Suppressor macrophage treated with lipopolysaccharide for 4 hours (primary cell): Measurements from ENCODE around the gene SERPINA1.
A peak's percentile ranks its signal among the peaks of the same experiment; 100 is the strongest.
"Not testable (repeated sequence)": the region's sequence is repeated elsewhere in the genome, so short reads cannot be mapped to it uniquely, and the experiment has no call there.

ENCODE experiments used
- DNase-seq: peaks from one replicate; pipeline ENCODE4 v3.0.0-alpha.2; 2020

Gene SERPINA1

DNA sequence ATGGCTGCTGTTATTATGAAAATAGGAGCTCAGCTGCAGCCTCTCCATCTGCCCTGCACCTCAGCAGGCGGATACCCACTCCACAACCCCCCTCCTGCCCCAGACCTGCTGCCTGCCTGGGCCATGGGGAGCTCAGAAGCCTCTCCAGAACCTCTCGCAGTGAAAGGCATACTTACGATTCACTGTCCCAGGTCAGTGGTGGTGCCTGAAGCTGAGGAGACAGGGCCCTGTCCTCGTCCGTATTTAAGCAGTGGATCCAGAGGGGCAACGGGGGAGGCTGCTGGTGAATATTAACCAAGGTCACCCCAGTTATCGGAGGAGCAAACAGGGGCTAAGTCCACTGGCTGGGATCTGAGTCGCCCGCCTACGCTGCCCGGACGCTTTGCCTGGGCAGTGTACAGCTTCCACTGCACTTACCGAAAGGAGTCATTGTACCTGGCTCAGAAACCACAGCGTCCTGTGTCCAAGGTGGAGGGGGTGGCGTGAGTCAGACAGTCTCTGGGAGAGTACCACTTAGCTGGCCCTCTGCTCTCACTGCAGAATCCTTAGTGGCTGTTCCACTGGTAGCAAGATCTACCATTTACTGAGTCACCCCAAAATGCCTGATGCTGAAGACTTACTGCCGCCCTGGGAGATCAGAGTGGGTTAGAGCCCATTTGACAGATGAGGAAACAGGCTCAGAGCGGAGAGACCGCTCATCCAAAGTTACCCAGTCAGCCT, at the start of gene SERPINA1:
TSS of gene SERPINA1 (minus strand) at position 219 of the 720 bp plus-strand sequence. CDS start 5,365 bp downstream, outside the sequence.
- DNase-seq = no peak

DNA sequence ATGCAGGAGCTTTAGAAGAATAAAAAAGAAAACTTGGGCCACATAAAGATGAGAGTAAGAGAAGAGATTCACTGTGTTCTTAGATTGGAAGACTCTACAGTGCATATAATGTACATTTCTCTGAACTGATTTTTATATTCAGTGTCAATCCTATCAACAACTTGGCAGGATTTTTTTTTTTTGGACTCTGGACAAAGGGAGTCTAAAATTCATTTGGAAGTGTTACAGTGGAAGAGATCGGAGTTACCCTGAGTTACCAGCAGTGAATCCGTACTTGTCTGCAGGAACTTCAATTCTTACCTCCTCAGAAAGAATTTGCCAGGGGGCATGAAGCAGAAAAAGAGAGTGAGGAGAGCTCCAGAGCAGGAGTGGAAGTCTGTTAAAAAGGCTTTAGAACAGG, 40.2 kb upstream of the SERPINA1 start:
- no peak for DNase-seq

DNA sequence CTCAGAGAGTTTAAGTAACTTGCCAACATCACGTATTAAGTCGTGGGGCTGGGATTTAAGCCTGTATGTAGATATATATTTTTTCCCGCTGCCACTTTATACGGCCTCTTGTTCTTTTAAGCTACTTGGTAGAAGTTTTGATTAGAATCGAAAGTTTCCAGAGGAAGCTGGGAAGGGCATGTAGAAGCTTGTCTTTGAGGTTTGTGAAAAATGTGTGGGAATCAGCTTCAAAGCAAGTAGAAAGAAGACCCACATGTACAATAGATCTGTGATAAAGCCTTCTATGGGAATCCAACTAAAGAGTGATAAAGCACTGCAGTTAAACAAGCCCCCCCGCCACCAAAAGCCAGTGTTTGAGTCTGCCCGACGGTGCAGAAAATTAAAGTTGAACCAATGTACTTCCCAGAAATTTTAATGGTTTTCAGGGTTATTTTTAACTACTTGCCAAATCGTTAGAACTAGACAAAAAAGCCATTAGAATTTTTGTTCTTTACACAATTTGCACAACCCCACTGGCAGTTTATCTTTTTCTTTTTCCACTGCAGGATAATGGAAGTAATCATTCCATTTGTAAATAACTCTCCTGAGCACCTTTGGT, 38.7 kb upstream of the SERPINA1 start:
- DNase-seq = no peak

DNA sequence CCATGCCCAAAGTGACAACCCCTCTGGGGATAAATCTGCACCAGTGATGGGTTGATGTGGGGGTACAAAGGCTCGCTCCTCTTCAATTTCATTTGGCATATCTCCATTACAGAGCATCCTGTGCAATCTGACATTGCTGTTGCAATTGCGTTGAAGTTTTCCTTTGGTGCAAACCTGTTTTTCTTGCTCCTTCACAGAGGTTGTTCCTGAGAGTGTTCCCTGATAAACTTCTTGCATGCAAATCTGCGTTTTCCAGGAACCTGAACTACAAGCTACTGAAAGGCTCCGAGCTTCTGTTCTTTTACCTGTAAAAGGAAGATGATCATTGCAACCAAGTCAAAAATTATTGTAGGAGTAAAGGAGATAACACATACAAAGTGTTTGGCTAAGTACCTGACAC, 38.1 kb upstream of the SERPINA1 start:
- no peak for DNase-seq

DNA sequence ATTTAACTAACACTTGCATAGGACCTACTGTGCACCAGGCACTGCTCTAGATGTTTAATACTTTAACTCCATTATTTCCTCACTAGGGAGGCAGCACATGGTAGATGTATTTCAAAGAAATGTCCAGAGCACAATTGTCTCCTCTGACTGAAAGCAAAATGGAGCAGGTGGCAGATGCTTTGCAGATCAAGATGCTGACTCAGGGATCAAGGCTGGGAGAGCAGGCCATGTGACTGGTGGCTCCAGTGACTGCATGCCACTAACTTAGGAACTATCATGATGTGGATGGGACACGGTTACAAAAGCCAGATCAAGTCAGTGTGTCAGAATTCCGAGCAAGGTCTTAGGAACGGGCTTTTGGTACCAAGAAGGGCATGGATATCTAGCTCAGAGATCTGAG, 36.0 kb upstream of the SERPINA1 start:
- DNase-seq = no peak

DNA sequence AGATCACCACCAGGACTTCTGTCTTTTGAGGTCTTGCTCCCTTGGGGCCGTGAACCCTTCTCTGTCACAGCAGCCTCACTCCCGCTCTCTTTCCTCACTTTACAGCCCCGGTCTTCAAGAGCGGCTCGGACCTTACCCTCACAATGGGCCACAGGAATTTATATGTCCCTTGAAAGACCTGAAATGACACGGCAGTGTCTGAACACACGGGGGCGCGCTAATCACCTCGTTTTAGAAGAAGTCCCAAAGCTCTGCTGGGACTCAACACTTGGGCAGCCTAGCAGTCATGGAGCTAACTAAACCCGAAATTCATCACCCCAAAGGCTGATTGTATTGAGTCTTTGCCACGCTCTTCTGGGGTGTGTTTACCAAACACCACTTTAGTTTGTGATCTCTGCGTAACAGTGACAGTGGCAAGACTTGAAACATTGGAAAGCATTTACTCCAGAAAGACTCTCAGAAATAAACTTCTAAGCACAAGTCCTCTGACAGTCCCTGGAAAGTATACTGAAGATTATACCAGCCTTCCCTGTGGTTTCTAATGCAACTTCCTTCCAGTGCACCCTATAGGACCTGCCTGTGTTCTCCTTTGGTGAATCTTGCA, 35.2 kb upstream of the SERPINA1 start:
- peak; percentile 83 for DNase-seq

DNA sequence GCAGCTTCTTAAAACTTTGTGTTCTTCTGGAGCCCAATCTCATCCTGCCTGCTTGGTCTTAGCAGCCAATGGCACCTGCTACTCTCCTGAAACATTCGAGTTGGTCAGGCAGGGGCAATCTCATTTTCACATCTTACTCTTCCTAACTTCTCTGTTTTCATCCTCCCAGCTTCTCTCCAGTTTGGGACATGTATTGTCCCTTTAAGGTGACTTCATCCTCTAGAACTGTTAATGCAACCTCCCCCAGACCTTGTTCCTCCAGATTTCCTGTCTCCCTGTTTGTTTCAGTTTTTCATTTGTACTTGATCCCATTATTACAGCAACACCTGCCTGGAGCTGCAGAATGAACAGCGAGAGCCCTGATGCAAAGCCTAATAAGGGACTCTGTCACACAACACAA, 32.9 kb upstream of the SERPINA1 start:
- DNase-seq = peak; percentile 19

DNA sequence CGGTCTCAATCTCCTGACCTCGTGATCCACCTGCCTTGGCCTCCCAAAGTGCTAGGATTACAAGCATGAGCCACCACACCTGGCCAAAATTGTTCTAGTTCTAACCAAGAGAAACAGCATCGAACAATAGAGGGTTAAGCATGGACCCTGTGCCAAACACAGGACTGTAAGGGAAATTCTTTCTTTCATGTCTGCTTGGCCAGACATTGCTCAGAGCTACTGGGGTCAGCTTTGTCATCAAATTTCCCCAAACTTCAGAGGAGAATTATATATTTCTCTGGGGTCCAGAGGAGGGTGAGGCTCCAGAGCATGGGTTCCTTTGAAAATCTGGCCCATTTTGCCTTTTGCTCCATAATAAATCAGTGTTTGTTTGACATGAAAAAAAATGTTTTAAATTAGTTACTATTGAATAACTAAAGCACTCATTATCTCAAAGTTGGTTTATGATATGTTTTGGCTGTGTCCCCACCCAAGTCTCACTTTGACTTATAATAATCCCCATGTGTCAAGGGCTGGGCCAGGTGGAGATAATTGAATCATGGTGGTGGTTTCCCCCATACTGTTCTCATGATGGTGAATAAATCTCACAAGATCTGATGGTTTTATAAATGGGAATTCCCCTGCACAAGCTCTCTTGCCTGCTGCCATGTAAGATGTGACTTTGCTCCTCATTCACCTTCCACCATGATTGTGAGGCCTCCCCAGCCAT, 29.2 kb upstream of the SERPINA1 start:
- not testable (repeated sequence) for DNase-seq

DNA sequence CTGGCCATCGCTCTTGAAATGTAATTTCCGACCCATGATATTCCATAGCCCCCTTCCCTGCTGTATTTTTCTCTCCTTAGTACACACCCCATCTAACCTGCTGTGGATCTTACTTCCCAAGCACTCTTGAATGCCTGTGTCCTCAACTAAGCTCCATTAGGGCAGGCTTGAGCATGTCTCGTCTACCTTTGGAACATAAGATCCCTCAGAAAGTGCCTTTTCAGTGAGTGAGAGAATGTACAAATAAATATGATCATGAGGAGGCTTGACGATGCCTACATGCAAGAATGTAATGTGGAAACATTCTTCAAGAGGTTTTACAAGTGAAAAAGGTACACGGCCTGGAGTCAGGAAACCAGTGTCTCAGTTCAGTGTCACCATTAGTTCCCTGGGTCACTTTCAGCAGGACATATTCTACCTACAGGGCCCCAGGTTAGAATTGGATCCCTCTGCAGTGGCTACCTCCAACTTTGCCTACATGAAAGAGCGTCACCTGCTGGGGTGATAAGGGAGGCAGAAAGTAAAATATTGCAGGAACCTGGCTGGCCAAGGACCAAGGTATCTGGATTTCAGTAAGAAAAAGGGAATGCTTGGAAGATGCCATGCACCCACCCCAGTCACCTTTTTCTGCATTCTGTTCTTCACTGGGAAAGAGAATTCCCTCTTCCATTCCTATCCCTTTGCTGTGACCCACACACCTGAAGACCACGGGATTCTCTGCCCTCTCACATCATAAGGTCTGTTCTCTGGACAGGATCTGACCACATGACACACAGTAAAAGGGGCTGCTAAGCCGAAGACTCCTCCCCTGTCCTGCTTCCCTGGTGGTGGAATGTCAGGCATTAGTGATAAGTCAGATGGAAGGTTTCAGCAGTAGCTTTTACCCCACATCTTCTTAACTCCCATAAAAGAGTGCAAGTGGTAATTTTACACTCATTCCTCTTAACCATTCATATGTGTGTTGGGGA, 24.6 kb upstream of the SERPINA1 start:
- peak; percentile 16 for DNase-seq

DNA sequence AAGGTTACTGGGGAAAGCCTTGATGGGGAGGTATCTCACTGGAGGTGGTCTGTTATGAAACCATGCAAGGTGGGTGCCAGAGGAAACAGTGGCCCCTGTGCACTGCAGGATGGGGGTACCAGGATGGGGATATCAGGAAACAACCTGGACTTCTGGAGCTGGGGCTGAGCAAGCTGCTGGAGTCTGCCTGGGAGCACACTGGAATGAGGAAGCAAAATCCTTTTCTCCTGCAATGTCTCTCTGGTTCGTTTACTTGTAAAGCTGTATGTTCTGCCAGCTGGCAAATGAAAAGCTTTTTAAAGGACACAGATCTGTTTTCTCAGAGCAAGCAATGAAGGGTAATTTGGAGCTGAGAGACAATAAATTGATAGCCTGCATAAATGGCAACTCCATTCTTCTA, 23.2 kb upstream of the SERPINA1 start:
- no peak for DNase-seq

DNA sequence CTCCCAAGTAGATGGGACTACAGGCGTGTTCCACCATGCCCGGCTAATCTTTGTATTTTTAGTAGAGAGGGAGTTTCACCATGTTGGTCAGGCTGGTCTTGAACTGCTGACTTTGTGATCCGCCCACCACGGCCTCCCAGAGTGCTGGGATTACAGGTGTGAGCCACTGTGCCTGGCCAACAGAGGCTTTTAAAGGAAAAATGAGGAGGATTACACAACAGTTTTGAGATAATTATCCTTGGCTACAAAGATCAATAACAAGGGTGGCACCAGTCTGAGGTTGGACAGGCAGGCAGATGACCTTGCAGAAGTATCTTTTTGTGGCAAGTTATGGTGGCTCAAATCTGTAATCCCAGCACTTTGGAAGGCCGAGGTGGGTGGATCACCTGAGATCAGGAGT, 21.0 kb upstream of the SERPINA1 start:
- DNase-seq = not testable (repeated sequence)

DNA sequence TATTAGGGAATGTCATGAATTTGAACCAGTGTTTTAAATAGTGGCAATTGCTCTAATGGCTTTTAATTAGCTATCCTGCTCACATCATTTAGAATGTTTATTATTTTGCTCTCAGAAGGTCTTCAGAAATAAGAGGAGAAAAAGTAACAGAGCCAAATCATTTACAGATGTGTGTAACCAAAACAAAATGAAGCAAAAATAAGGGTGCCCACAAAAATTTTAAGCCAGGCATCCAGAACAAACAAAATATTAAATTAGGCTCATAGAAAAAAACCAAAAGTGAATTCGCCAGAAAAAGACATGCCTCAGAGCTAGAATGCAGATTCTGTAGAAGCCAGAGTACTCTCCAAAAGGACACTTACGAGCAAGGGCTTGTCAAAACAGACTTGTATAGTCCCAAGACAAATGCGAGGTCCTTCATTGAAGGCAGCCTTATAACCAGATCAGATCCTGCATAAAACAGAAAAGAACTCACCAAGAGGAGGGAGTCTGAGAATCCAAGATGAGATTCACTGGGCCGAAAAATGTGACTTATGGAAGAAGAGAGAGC, 20.2 kb upstream of the SERPINA1 start:
- no peak for DNase-seq

DNA sequence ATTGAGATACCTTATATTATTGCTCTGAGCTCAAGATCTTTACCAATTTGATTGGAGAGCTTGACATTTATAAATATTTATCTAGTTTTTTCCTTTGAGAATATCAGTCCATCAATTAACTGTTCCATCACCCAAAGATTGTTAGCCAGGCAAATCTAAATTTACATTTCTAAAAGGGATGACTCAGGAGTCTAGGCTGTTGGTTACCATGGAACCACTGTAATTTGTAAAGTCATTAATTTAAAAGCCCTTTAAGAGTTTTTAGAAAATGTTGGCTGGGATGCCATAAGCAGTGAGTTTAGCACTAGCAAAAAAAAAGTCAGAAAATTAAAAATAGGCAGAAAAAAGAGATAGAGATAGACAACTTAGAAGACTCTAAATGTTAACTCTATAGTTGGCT, 19.5 kb upstream of the SERPINA1 start:
- no peak for DNase-seq

DNA sequence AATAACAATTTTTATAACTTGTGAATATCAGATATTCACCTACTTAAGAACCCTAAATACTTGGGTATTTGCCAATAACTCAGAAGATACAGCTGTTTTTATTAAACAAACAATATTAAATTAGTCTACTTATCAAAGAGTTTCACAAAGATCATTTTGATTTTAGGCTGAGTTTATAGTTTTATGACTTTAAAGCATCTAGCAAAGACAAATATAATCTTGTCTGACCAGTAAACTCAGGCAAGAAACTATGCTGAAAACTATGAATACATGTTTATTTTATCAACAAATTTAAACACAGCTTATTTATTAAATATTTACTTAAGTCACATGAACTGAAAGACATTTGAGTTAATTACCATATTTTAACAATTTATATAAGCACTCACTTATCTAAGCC, 18.5 kb upstream of the SERPINA1 start:
- DNase-seq = no peak

DNA sequence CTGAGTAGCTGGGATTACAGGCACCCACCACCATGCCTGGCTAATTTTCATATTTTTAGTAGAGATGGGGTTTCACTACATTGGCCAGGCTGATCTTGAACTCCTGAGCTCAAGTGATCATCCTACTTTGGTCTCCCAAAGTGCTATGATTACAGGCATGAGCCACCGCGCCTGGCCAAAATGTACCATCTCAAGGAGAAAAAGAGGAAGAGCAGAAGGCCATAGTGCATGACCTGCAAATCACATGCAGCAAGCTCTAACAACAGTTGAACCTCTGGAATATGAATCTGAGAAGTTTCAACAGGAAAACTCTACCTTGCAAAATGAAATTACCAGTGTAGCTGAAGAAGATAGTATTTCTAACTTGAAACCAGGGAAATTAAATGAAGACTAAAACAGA, 17.1 kb upstream of the SERPINA1 start:
- peak; percentile 55 for DNase-seq

DNA sequence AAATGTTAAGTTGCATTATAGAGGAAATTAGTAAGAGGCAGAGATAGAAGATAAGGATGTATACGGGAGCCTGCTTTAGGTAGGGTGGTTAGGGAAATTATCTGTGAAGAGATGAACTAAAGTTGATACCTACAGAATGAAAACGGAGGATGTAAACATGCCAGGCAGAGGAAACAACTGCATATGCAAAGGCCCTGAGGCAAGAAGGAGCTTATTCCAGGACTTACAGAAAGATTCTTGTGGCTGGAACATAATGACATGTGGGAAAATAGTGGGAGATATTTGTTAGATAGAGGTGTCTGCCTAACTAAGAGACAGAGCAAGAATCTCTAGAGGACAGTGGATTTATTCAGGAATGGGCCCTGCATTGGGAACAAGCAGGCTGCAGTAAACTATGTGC, 16.2 kb upstream of the SERPINA1 start:
- no peak for DNase-seq

DNA sequence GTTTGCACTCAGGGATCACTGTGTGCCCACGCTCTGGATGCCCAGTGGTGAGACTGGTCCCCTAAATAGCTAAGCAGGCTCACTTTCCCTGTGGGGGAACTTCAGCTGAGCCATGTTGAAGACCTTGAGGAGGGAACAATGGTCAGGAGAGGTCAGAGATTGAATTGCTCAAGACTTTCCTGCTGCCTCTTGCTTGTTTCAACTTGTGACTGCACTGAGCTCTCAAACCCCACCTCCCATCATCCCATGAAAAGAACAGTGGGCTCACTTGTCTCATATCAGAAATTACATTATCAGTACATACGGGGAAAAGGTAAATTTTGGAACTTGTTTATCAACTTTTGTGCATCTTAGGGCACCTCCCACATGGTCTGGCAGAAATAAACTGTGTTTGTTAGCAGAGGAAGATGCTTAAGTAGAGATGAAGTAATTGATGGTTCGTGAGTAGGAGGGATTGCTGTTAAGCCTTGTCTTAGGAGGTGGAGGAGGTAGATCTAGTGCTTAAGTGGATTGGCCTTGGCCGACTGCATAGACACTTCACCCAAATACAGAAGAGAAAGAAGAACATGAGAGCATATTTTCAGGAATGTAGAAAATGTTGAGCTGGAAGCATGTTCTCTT, 15.0 kb upstream of the SERPINA1 start:
- DNase-seq = peak; percentile 13

DNA sequence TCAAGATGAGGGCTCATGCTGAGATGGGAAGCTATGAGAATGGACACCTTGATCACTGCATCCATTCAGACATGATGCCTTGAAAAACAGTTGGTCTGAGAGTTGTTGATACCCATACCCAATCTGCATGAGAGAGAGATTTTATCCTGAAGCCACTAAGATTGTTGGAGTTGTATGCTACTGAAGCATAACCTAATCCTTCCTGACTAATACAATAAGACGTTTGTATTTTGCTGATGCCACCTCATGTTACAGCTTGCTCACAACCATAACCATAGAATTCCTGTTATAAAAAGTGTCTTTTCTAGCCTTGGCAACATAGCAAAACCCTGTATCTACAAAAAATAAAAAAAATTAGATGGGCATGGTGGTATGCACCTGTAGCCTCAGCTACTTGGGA, 12.7 kb upstream of the SERPINA1 start:
- no peak for DNase-seq

DNA sequence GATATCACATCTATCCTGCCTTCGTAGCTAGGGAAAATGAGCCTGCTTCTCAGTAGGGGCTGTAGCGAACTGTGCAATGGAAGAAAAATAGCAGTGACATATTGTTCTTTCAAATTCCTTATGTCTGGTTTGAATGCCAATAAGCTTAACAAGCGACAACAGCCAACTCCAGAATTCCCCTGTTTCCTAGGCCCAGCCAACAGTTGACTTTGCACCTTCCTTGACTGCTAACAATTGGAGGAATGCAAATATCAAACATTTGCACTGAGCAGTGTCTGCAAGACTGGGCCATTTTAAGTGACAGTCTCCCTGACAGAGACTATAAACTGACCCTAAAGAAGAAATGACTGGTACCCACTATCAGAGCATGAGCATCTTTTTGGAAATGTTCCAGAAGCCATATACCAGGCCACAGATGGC, 12.0 kb upstream of the SERPINA1 start:
- DNase-seq = no peak

DNA sequence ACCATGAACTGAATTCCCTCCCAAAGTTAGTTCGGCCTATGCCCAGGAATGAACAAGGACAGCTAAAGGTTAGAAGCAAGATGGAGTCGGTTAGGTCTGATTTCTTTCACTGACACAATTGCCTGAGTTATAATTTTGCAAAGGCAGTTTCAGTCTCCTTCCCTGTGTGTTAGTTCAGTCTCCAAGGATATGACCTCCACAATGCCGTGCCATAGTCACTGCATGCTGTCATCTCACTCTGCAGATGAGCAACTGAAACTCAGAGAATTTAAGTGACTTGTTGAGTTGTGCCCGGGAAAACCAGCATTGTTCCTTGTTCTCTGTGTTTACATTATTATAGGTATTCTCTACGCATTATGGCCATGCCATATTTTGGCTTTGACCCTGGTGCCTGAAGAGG, 10.1 kb upstream of the SERPINA1 start:
- DNase-seq = no peak

DNA sequence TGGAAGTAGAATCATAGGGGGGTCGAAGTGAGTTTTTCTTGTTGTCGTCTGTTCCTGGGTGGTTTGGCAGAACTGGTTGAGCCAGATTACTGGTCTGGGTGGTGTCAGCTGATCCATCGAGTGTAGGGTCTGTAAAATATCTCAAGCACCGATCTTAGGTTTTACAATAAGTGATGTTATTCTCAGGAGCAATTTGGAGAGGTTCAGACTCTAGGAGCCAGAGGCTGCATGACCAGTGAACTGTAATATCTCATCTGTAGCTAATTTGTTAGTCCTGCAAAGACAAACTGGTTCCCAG, 9.7 kb upstream of the SERPINA1 start:
- no peak for DNase-seq
